Measurements from ENCODE around the gene DGCR2.
"Not testable (repeated sequence)": the region's sequence is repeated elsewhere in the genome, so short reads cannot be mapped to it uniquely, and the experiment has no call there.

The DGCR2 gene

GRCh38 chr22:19024956-19025489 is 97.2 kb downstream of the DGCR2 start:
- DNase-seq: not testable (repeated sequence)

- not testable (repeated sequence) for DNase-seq
Observed at GRCh38 chr22:19023931-19024330, 98.3 kb downstream of the DGCR2 start.

- DNase-seq: peak in 1 of 2 donors; percentile 12
Observed at GRCh38 chr22:19022755-19023154, 99.5 kb downstream of the DGCR2 start.

GRCh38 chr22:19019679-19020032 is 102.6 kb downstream of the DGCR2 start:
- DNase-seq: no peak

DNA sequence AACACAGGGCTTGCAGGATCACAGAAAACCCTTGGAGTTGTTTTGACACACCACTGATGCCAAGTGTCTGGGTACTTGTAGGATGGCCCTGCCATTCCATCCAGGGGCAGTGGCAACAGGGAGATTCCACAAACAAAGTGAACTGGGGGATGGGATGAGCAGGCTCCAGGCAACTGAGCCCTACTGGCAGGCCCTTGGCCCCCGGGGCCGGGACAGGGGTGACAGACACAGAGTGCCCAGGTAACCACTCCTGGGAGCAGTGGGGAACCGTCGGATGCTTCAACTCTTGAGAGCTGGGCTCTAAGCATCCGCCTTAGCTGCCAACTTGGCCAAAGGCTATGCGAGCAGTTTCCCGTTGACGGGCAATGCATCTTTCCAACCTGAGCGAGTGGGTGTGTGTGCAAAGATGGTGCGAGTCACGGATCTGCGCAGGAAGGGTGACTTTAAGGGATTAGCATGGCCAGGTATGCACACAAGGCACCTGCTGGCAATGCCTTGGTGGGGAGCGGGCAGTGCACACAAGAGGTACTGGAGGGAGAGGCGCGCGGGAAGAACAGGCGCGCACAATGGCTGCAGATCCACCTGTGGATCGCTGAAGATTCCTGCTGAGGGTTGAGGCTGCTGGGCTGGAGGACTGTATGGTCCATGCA is 103.1 kb downstream of the DGCR2 start:
- DNase-seq: no peak

GRCh38 chr22:19018256-19018655 is 104.0 kb downstream of the DGCR2 start:
- DNase-seq: no peak

DNA sequence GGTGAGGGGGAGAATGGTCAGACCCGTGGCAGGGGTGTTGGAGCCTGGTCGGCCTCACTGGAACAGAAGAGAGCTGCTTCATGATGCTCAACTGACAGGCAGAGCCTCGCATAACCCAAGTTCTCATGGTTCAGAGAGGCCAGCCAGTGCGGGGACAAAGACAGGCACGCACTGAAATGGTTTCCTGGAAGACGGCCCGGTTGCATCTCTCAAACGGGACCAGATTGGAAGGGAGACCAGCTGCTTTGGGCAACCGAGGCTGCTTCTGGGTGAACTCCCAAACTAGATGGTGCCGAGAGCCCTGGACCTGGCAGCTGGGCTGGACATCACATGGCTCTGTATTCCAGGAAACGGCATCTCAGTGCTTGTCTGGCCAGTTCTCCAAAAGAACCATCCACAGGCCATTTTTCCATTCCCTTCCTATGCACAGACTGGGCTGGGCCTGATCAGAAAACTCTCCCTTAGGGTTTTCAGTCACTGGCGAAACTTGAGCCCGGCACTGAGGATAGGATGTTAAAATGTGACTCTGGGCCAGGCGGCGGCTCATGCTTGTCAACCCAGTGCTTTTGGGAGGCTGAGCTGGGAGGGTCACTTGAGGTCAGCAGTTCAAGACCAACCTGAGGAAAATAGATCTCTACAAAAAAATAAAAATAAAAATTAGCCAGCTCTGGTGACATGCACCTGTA is 106.0 kb downstream of the DGCR2 start:
- DNase-seq: no peak

DNA sequence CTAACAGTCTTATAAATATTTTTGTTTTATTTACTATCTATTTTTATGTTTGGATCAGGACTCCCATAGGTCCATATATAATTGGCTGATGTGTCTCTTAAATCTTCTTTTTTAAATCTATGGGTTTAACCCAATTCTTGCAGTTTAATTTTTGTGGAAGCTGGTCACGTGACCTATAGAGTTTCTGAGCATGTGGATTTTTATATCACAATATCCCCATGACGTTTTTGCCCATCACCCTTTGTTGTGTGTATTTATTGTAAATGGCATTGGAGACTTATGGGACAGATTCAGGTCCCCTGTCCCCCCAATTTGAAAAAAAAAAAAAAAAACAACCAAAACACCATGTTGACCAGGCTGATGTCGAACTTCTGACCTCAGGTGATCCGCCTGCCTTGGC is 107.3 kb downstream of the DGCR2 start:
- DNase-seq: no peak

- not testable (repeated sequence) for DNase-seq
Observed at GRCh38 chr22:19013881-19014598, 108.2 kb downstream of the DGCR2 start.

DNA sequence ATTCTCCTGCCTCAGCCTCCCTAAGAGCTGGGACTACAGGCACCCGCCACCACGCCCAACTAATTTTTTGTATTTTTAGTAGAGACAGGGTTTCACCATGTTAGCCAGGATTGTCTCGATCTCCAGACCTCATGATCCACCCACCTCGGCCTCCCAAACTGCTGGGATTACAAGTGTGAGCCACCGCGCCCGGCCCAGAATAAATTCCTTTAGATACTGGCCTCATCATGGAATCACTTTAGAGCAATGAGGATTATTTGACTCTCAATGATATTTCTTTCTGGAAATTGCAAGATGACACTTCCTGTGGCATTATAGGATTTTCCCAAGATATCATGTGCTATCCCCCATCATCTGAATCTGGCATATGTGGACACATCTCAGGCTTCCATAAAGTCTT is 108.8 kb downstream of the DGCR2 start:
- DNase-seq: not testable (repeated sequence)

DNA sequence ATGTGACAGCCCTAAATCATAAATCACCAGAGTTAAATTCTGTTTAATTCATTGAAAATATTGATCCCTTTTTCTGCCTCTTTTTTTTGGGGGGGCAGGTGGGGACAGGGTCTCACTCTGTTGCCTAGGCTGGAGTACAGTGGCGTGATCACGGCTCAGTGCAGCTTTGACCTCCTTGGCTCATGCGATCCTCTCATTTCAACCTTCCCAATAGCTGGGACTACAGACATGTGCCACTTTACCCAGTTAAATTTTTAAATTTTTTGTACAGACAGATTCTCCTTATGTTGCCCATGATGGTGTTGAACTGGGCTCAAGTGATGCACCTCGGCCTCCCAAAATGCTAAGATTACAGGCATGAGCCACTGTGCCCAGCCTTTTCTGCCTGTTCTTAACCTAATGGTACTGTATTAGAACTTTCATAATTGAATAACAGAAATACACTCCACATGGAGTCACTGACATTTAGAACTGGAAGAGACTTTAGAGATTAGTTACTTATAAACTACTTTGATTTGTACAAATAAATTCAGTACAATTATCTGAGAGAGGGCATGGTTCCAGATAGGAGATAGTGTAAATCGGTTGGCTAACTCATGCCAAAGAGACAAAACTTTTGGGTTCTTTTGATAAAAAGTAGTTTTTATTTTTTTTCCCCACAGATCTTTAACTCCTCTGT is 109.8 kb downstream of the DGCR2 start:
- no peak for DNase-seq

GRCh38 chr22:19011611-19012010 is 110.6 kb downstream of the DGCR2 start:
- not testable (repeated sequence) for DNase-seq

GRCh38 chr22:19011075-19011474 is 111.1 kb downstream of the DGCR2 start:
- no peak for DNase-seq

DNA sequence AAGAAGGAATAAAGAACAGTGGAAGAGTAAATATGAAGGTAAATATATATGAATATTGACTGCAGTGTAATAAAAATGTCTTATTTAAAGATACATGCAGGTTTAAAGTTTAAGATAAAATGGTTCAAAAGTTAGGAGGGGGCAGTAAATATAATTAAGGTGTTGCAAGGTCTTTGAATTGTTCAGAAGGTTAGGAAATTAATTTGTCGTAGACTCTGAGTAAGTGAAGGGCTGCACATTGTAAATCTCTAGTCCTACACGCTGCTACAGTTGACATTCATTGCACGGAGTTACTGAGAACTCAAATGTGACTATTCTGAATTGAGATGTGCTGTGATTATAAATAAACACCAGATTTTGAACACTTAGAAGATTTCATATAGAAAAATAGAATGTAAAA is 116.3 kb downstream of the DGCR2 start:
- no peak for DNase-seq

DNA sequence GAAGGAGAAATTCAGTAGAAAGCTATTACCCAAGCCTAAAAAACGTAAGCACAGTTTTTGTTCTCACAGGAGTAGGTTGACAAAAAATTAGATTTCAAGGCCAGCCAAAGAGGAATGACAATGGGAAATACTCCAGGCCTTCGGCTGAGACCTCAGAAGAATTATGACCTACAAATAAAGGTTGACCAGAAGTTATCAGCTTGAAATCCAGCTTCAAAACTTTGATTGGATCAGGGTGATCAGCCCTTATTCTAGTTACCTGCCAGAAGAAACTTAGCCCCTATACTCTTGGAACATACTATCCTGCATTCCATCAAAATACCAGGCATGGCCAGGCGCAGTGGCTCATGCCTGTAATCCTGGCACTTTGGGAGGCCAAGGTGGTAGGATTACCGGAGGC is 117.7 kb downstream of the DGCR2 start:
- no peak for DNase-seq

GRCh38 chr22:19003508-19003907 is 118.7 kb downstream of the DGCR2 start:
- DNase-seq: no peak

GRCh38 chr22:19002684-19003038 is 119.6 kb downstream of the DGCR2 start:
- DNase-seq: no peak

DNA sequence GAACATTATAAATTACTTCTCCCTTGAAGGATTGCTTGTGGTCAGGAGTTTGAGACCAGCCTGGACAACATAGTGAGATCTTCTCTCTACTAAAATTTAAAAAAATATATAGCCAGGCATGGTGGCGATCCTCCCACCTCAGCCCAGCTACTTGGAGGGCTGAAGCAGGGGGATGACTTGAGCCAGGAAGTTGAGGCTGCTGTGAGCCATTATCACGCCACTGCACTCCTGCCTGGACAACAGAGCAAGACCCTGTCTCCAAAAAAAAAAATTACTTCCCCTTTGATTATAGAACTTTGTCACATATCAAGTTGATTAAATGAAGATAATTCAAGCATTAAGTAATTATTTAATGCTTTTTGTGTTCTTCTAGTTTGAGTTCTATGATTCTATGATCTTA is 121.0 kb downstream of the DGCR2 start:
- no peak for DNase-seq

- DNase-seq: not testable (repeated sequence)
Observed at GRCh38 chr22:19000106-19000505, 122.1 kb downstream of the DGCR2 start.

DNA sequence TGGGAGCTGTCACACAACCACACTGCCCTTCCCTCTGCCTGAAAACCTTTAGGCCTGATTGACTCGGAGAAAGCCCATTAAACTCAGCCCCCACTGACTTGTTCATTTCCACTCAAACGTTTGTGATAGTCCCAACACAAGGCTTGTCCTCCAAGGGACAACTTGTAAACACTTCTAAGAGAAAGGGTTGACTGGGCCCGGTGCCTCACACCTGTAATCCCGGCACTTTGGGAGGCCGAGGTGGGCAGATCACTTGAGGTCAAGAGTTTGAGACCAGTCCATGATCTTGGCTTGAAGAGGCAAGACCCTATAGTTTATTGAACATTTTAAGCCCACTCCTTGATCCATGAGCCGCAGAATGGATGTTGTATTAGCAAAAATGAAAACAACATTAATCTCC is 122.8 kb downstream of the DGCR2 start:
- no peak for DNase-seq

DNA sequence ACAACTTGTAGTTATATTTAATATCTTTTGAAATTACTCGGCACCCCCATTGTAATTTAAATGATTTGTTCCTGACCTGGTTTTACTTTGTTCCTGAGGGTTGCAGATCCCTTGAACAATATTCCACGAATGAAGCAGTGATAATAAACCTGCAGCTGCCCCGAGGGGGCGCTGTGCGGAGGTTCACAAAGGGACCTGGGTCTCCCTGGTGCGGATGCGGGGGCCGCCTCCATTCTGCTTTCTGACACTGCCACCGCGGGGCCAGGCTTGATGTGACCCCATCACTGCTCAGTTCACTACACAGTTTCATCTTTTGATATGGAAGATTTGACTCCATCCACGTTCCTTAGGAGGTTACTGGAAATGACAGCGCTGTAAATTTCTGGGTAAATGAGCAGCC is 123.2 kb downstream of the DGCR2 start:
- DNase-seq: no peak

GRCh38 chr22:18997925-18998315 is 124.3 kb downstream of the DGCR2 start:
- no peak for DNase-seq

GRCh38 chr22:18997306-18997924 is 124.8 kb downstream of the DGCR2 start:
- no peak for DNase-seq
